Endometrial microvascular endothelial cells (primary cell): ENCODE results near the gene IGFL3. TPM values are rescaled to one million over a fixed set of nuclear protein-coding genes. Genes with fewer than 3 reads are reported as not detected.
"Not testable (repeated sequence)": the region's sequence is repeated elsewhere in the genome, so short reads cannot be mapped to it uniquely, and the experiment has no call there.

ENCODE experiments used
- in situ Hi-C: cut with HindIII; loops from 2 replicates; pipeline ENCODE4 v1.10.0; 2017; ENCODE audit warnings: low sequenced_read_pairs, low pct_unique_long_range_greater_than_20kb; ENCODE audit errors: inconsistent ontology term
- total RNA-seq: library from RNA; depleted of rRNA; stranded (reverse); fragments of >200 nt; gene quantifications from one replicate; pipeline ENCODE4 v1.2.3, GENCODE V29; 2015; ENCODE audit errors: inconsistent ontology term

Gene IGFL3
- total RNA-seq, 1 donor from 2014 or later: not detected

DNA sequence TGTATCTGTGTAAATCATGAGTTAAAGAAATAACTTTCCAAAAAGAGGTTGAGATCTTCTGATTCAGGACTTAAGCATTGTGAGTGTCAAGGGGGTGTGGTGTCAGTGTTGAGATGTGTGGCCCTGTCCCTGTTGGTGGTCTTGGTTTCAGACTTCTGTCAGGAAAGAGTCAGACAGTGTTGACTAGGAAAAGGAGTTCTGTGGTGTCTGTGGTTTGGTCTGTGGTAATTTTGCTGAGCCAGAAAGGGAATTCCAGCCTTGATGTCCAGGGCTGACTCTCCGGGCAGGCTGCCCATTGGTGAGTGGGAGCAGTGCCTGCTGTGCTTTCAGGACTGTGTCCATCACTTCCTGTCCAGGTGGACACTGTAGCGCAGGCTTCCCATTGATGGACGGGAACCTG is 43.9 kb downstream of the IGFL3 start:
- in situ Hi-C loops: no loop called here

- in situ Hi-C loops: no loop called here
Measured at GRCh38 chr19:46079576-46079975, 44.9 kb downstream of the IGFL3 start.

GRCh38 chr19:46078573-46079332 is 45.7 kb downstream of the IGFL3 start:
- in situ Hi-C loops: not testable (repeated sequence)

- in situ Hi-C loops: no loop called here
Measured at GRCh38 chr19:46077815-46078167, 46.7 kb downstream of the IGFL3 start.

- in situ Hi-C loops: no loop called here
Measured at GRCh38 chr19:46076951-46077814, 47.3 kb downstream of the IGFL3 start.

- in situ Hi-C loops: no loop called here
Measured at GRCh38 chr19:46076031-46076880, 48.2 kb downstream of the IGFL3 start.

DNA sequence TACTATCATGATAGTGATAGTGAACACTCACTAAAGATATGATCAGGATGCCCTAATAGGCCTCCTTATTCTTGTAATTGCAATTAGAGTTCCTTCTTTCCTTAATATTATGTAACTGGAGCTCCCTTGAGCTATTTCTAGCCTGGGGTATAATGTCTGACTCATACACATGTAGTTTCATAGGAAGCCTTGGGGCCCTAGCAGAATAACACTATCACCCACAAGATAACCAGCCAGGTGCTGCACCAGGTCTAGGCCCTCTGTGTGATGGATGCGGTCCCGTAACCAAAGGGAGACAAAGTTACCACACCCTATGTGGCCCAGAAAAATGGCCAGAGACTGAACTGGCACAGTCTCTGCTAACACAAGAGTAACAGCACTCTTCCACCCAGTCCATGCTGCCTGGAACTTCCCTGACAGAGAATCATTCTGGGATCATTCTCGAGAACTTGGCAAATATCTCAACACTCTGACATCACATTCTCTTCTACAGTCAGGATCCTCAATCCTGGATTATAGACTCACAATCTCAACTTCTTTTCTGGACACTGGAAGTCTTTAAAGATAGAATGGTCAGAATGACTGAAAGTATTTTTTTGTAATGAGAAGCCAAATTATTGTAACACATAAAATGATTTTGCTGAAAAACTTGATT is 51.1 kb downstream of the IGFL3 start:
- in situ Hi-C loops: no loop called here

Other genes starting within 250 kb of the IGFL3 start
- gene IRF2BP1, start 238.5 kb downstream of the IGFL3 start, total RNA-seq: 13.6 TPM
- 0.84 TPM for gene MYPOP, start 222.1 kb downstream of the IGFL3 start, total RNA-seq
- gene NANOS2, start 209.9 kb downstream of the IGFL3 start, total RNA-seq: not detected
- 8.8 TPM for gene NOVA2, start 150.8 kb downstream of the IGFL3 start, total RNA-seq
- gene CCDC61, start 129.2 kb downstream of the IGFL3 start, total RNA-seq: 4.9 TPM
- not detected for gene PGLYRP1, start 101.6 kb downstream of the IGFL3 start, total RNA-seq
- gene IGFL4, start 83.7 kb downstream of the IGFL3 start, total RNA-seq: not detected
- gene IGFL2, start 23.6 kb upstream of the IGFL3 start, total RNA-seq: not detected
- not detected for gene IGFL1, start 105.1 kb upstream of the IGFL3 start, total RNA-seq
- 11.8 TPM for gene HIF3A, start 172.4 kb upstream of the IGFL3 start, total RNA-seq
- gene PPP5C, start 222.4 kb upstream of the IGFL3 start, total RNA-seq: 119 TPM